Mesendoderm (in vitro differentiated cells): ENCODE results near the gene RAB3C.

Experiments
- DNase-seq: peaks from one replicate; pipeline ENCODE4 v3.0.0; 2013
- H2AK5ac ChIP-seq: 2 replicates; pipeline ENCODE4 v1.6.1; 2013; ENCODE audit warnings: low read length, inconsistent platforms
- H2BK120ac ChIP-seq: 2 replicates; pipeline ENCODE4 v1.6.1; 2013; ENCODE audit warnings: low read depth, mild to moderate bottlenecking, low read length, moderate library complexity, mixed read lengths
- H2BK15ac ChIP-seq: replicated peaks from 2 replicates; pipeline ENCODE4 v1.6.1; 2013; ENCODE audit warnings: low read depth, mild to moderate bottlenecking, moderate library complexity
- H2BK5ac ChIP-seq: 2 replicates; pipeline ENCODE4 v1.6.1; 2013; ENCODE audit warnings: low read length, inconsistent platforms
- H3K18ac ChIP-seq: 2 replicates; pipeline ENCODE4 v1.6.1; 2013; ENCODE audit warnings: mild to moderate bottlenecking, low read length, mixed read lengths
- H3K23ac ChIP-seq: one replicate; pipeline ENCODE4 v1.6.1; 2013; ENCODE audit warnings: low read length
- H3K27ac ChIP-seq: 2 replicates; pipeline ENCODE4 v1.5.1; 2013; ENCODE audit warnings: low read depth, mild to moderate bottlenecking, inconsistent platforms, low read length, moderate library complexity
- H3K27me3 ChIP-seq: 2 replicates; pipeline ENCODE4 v1.6.1; 2013; ENCODE audit warnings: low read length, control low read depth, mild to moderate bottlenecking, inconsistent platforms; ENCODE audit not compliant: insufficient read depth, poor library complexity
- H3K36me3 ChIP-seq: 2 replicates; pipeline ENCODE4 v1.6.1; 2013; ENCODE audit warnings: low read length, inconsistent platforms; ENCODE audit not compliant: control insufficient read depth, insufficient read depth
- H3K4ac ChIP-seq: one replicate; pipeline ENCODE4 v1.6.1; 2013; ENCODE audit warnings: low read depth, mild to moderate bottlenecking, low read length, moderate library complexity
- H3K4me1 ChIP-seq: 2 replicates; pipeline ENCODE4 v1.6.1; 2013; ENCODE audit warnings: low read depth, low read length, inconsistent platforms; ENCODE audit not compliant: control insufficient read depth
- H3K4me2 ChIP-seq: 2 replicates; pipeline ENCODE4 v1.6.1; 2013; ENCODE audit warnings: low read length
- H3K4me3 ChIP-seq: 2 replicates; pipeline ENCODE4 v1.5.1; 2013; ENCODE audit warnings: mild to moderate bottlenecking, low read length
- H3K56ac ChIP-seq: one replicate; pipeline ENCODE4 v1.6.1; 2013; ENCODE audit warnings: low read length
- H3K79me1 ChIP-seq: 2 replicates; pipeline ENCODE4 v1.6.1; 2013; ENCODE audit warnings: low read length, inconsistent platforms
- H3K79me2 ChIP-seq: 2 replicates; pipeline ENCODE4 v1.6.1; 2013; ENCODE audit warnings: mild to moderate bottlenecking, low read length; ENCODE audit not compliant: control insufficient read depth, insufficient read depth
- H3K9ac ChIP-seq: 2 replicates; pipeline ENCODE4 v1.6.1; 2013; ENCODE audit warnings: low read length, inconsistent platforms
- H4K5ac ChIP-seq: one replicate; pipeline ENCODE4 v1.6.1; 2013; ENCODE audit warnings: low read length
- H4K8ac ChIP-seq: one replicate; pipeline ENCODE4 v1.6.1; 2013; ENCODE audit warnings: low read depth, mild to moderate bottlenecking, control low read depth, low read length, moderate library complexity
- WGBS: extraction: QIAGEN DNeasy Blood & Tissue Kit; methylation state at CpG from one replicate; pipeline ENCODE4 v1.1.7; 2013; ENCODE audit warnings: low lambda C conversion rate, missing lambda C conversion rate; ENCODE audit not compliant: insufficient coverage; ENCODE audit errors: extremely low coverage; 5-methylcytosine and 5-hydroxymethylcytosine counted together

The RAB3C gene

DNA sequence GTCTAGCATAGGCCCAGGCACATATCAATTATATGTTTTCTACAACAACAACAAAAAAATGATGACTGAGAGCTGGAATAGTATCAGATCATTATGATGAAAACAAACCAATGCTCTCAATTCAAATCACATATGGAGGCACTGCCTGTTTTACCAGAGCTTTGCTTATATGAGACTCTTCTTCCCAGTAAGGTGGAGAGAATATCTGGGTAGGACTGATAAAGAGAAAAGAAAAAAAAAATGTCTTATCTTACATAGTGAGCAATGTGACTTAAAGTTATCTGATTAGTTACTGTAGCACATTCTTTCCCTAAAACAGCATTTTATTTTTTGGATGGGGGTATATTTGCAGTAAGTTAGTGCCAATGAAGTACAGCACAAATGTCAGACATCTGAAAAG lies 154.8 kb downstream of the RAB3C start:
- no peak overlapping the region for H2BK5ac ChIP-seq
- no peak overlapping the region for H3K4me2 ChIP-seq
- no peak overlapping the region for H3K4ac ChIP-seq
- no peaks in the 10 kb centered on the region for H3K36me3 ChIP-seq
- no peak overlapping the region for H4K5ac ChIP-seq
- no peak overlapping the region for H3K18ac ChIP-seq
- H2BK15ac ChIP-seq = no peak overlapping the region
- H2BK120ac ChIP-seq = no peak overlapping the region
- no peak overlapping the region for H3K4me3 ChIP-seq
- no peaks in the 10 kb centered on the region for H3K79me1 ChIP-seq
- H4K8ac ChIP-seq = no peak overlapping the region
- H3K56ac ChIP-seq = no peak overlapping the region
- H3K4me1 ChIP-seq = no peaks in the 10 kb centered on the region
- no peak overlapping the region for H3K27ac ChIP-seq
- H2AK5ac ChIP-seq = no peak overlapping the region
- no peak overlapping the region for H3K9ac ChIP-seq
- no peaks in the 10 kb centered on the region for H3K79me2 ChIP-seq
- DNase-seq = no peak
- no peaks in the 10 kb centered on the region for H3K27me3 ChIP-seq
- H3K23ac ChIP-seq = no peak overlapping the region

DNA sequence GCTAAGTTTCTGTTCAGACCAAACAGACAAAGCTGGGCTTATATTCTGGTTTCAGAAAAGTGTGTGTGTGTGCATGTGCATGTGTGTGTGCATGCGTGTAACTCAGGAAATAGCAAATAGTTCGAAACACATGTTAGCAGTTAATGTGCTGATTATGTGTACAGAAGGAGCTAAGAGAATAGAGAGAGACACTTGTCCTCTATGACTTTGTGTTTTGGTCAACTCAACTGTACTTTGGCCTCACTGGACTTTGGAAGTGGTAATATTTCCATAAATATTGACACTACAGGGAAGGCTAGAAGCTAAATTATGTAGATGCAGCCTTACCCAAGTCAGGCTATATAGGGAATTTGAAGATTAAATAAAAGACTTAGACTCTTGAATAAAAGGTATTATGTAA lies 155.5 kb downstream of the RAB3C start:
- H3K23ac ChIP-seq = no peak overlapping the region
- no peak overlapping the region for H3K56ac ChIP-seq
- H3K4me3 ChIP-seq = no peak overlapping the region
- DNase-seq = no peak
- no peak overlapping the region for H3K4ac ChIP-seq
- H3K27me3 ChIP-seq = no peaks in the 10 kb centered on the region
- H3K4me2 ChIP-seq = no peak overlapping the region
- no peak overlapping the region for H2BK15ac ChIP-seq
- no peak overlapping the region for H4K8ac ChIP-seq
- H3K79me2 ChIP-seq = no peaks in the 10 kb centered on the region
- H3K36me3 ChIP-seq = no peaks in the 10 kb centered on the region
- no peak overlapping the region for H2AK5ac ChIP-seq
- H3K27ac ChIP-seq = no peak overlapping the region
- WGBS = no CpG with 5 or more reads among the region's 2 CpGs
- no peak overlapping the region for H4K5ac ChIP-seq
- H3K79me1 ChIP-seq = no peaks in the 10 kb centered on the region
- no peak overlapping the region for H2BK5ac ChIP-seq
- no peak overlapping the region for H2BK120ac ChIP-seq
- no peaks in the 10 kb centered on the region for H3K4me1 ChIP-seq
- H3K9ac ChIP-seq = no peak overlapping the region
- H3K18ac ChIP-seq = no peak overlapping the region

DNA sequence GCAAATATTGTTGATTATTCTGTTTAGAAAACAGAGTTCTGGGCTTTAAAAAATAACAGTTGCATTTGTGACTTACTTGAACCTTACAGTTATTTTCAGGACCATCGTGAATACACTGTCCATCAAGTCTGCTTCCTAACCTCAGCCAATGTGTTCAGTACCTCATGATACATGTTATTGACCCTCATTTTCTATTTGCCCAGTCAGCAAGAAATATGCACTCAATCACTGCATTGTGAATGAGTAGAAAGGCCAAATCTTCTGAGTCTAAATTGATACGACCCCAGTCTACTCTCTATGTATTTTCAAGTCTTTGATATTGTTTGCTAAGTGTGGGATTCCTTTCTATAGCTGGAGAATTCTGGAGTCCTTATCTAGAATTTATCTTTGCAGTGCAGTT lies 156.2 kb downstream of the RAB3C start:
- H3K79me1 ChIP-seq = no peaks in the 10 kb centered on the region
- no peak overlapping the region for H2BK5ac ChIP-seq
- no peak overlapping the region for H3K4ac ChIP-seq
- H3K18ac ChIP-seq = no peak overlapping the region
- H3K4me3 ChIP-seq = no peak overlapping the region
- no peak overlapping the region for H3K9ac ChIP-seq
- H2AK5ac ChIP-seq = no peak overlapping the region
- H3K27ac ChIP-seq = no peak overlapping the region
- no peaks in the 10 kb centered on the region for H3K4me1 ChIP-seq
- H2BK15ac ChIP-seq = no peak overlapping the region
- H3K4me2 ChIP-seq = no peak overlapping the region
- no peak overlapping the region for H3K56ac ChIP-seq
- DNase-seq = no peak
- H4K8ac ChIP-seq = no peak overlapping the region
- no peak overlapping the region for H2BK120ac ChIP-seq
- no peaks in the 10 kb centered on the region for H3K79me2 ChIP-seq
- WGBS = no CpG with 5 or more reads among the region's 2 CpGs
- H3K23ac ChIP-seq = no peak overlapping the region
- no peaks in the 10 kb centered on the region for H3K36me3 ChIP-seq
- no peak overlapping the region for H4K5ac ChIP-seq
- no peaks in the 10 kb centered on the region for H3K27me3 ChIP-seq

DNA sequence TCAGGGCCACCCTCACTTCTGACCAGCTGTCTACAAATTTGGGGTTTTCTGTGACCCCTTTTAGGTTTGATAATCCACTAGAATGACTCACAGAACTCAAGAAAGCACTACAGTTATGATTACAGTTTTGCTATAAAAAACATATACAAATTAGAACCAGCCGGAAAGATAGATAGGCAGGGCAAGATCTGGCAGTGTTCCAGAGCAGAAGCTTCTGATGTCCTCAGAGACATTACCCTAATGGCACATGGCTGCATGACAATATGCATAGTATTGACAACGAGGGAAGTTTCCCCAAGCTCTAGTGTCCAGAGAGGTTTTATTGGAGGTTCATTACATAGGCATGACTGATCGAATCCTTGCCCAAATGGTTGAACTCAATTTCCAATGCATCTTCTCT lies 158.1 kb downstream of the RAB3C start:
- Histone ChIP-seq H3K36me3 (no peaks in the 10 kb centered on the region), H3K4me1 (no peaks in the 10 kb centered on the region), H3K4me3 (no peak overlapping the region), H3K56ac (no peak overlapping the region), H3K27me3 (no peaks in the 10 kb centered on the region), H3K79me1 (no peaks in the 10 kb centered on the region), H3K4me2 (no peak overlapping the region), H4K5ac (no peak overlapping the region), H2BK15ac (no peak overlapping the region), H3K23ac (no peak overlapping the region), H2BK5ac (no peak overlapping the region), H3K27ac (no peak overlapping the region), H3K9ac (no peak overlapping the region), H3K4ac (no peak overlapping the region), H2AK5ac (no peak overlapping the region), H2BK120ac (no peak overlapping the region), H3K79me2 (no peaks in the 10 kb centered on the region), H3K18ac (no peak overlapping the region), H4K8ac (no peak overlapping the region)
- no CpG with 5 or more reads among the region's 3 CpGs for WGBS
- DNase-seq = no peak

DNA sequence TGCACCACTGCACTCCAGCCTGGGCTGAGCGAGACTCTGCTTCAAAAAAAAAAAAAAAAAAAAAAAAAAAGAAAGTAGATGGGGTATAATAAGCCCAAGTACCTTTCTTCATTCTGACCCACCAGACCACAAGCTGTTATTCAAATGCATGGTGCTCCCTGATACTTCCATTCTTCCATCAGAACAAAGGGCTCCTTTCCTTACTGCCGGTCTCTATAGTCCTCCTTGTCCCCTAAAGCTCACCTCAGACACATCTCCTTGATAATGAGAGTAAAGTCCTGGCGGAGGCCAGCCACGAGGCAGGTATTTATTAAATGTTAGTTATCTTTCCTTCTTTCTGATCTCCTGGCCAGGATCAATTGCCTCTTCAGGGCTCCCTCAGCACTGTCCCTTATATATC lies 162.5 kb downstream of the RAB3C start:
- no peak overlapping the region for H4K5ac ChIP-seq
- H2BK5ac ChIP-seq = no peak overlapping the region
- H2AK5ac ChIP-seq = no peak overlapping the region
- no peak overlapping the region for H3K27ac ChIP-seq
- H3K79me1 ChIP-seq = no peaks in the 10 kb centered on the region
- no peak overlapping the region for H4K8ac ChIP-seq
- DNase-seq = no peak
- no peak overlapping the region for H3K23ac ChIP-seq
- no peaks in the 10 kb centered on the region for H3K4me1 ChIP-seq
- no peak overlapping the region for H3K4ac ChIP-seq
- no peaks in the 10 kb centered on the region for H3K36me3 ChIP-seq
- no peaks in the 10 kb centered on the region for H3K27me3 ChIP-seq
- no peak overlapping the region for H3K56ac ChIP-seq
- no peaks in the 10 kb centered on the region for H3K79me2 ChIP-seq
- H2BK15ac ChIP-seq = no peak overlapping the region
- H2BK120ac ChIP-seq = no peak overlapping the region
- no peak overlapping the region for H3K9ac ChIP-seq
- H3K4me3 ChIP-seq = no peak overlapping the region
- no peak overlapping the region for H3K18ac ChIP-seq
- WGBS = no CpG with 5 or more reads among the region's 4 CpGs
- no peak overlapping the region for H3K4me2 ChIP-seq

DNA sequence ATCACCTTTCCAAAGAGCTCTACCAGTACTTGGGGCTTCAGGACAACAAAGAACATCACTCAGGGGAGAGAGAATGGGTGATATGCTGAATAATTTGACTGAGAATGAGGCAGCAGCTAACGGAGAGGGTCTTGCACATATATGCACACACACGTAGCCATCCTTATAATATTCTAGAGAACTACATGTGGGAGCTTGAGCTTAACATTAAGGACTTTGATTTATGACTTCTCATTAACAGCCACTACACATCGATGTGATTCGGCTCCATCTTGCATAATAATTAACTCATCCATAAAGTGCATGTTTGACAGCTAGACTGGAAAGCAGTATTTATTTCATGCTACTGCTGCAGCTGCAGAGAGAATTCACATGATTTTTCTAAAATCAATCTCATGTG lies 163.4 kb downstream of the RAB3C start:
- H3K27me3 ChIP-seq = no peaks in the 10 kb centered on the region
- no peak overlapping the region for H3K23ac ChIP-seq
- no peaks in the 10 kb centered on the region for H3K79me1 ChIP-seq
- H3K4me1 ChIP-seq = no peaks in the 10 kb centered on the region
- H3K79me2 ChIP-seq = no peaks in the 10 kb centered on the region
- H3K18ac ChIP-seq = no peak overlapping the region
- no peak overlapping the region for H4K8ac ChIP-seq
- no peaks in the 10 kb centered on the region for H3K36me3 ChIP-seq
- H4K5ac ChIP-seq = no peak overlapping the region
- no peak overlapping the region for H2BK5ac ChIP-seq
- H2AK5ac ChIP-seq = no peak overlapping the region
- no peak overlapping the region for H3K27ac ChIP-seq
- H3K4me3 ChIP-seq = no peak overlapping the region
- H2BK120ac ChIP-seq = no peak overlapping the region
- DNase-seq = no peak
- WGBS = no CpG with 5 or more reads among the region's 4 CpGs
- H3K4ac ChIP-seq = no peak overlapping the region
- H2BK15ac ChIP-seq = no peak overlapping the region
- H3K56ac ChIP-seq = no peak overlapping the region
- no peak overlapping the region for H3K4me2 ChIP-seq
- no peak overlapping the region for H3K9ac ChIP-seq
